GM23338 (cell line): ENCODE data around the gene HSPA14. TPM values are rescaled to one million over a fixed set of nuclear protein-coding genes. Genes with fewer than 3 reads are reported as not detected.
"Not testable (repeated sequence)": the region's sequence is repeated elsewhere in the genome, so short reads cannot be mapped to it uniquely, and the experiment has no call there.

Experiments
- ATAC-seq: fragments of 200-7000 bp; cut with Tn5 transposase; 3 replicates; pipeline ENCODE4 v1.9.1; 2020
- DNase-seq: peaks from one replicate; pipeline ENCODE4 v3.0.0-alpha.2; 2015; ENCODE audit warnings: low spot score
- H2AFZ ChIP-seq: fragments of 200-600 bp; sonication (generic); 2 replicates; pipeline ENCODE4 v1.8.0; 2016; ENCODE audit warnings: antibody characterized with exemption, mild to moderate bottlenecking, moderate library complexity
- H3F3A ChIP-seq: fragments of 200-600 bp; sonication (generic); replicated peaks from 2 replicates; pipeline ENCODE4 v1.8.0; 2017; ENCODE audit warnings: antibody characterized with exemption, mixed run types, low read depth
- H3K27ac ChIP-seq: fragments of 200-600 bp; sonication (generic); 2 replicates; pipeline ENCODE4 v1.6.1; 2016; ENCODE audit warnings: low read depth
- H3K27me3 ChIP-seq: fragments of 200-600 bp; sonication (generic); 2 replicates; pipeline ENCODE4 v1.8.0; 2016; ENCODE audit warnings: mild to moderate bottlenecking, mixed run types, moderate library complexity; ENCODE audit not compliant: insufficient read depth
- H3K36me3 ChIP-seq: fragments of 200-600 bp; sonication (generic); 2 replicates; pipeline ENCODE4 v1.8.0; 2016; ENCODE audit warnings: mild to moderate bottlenecking; ENCODE audit not compliant: insufficient read depth
- H3K4me1 ChIP-seq: fragments of 200-600 bp; sonication (generic); 2 replicates; pipeline ENCODE4 v1.8.0; 2016; ENCODE audit warnings: mild to moderate bottlenecking, moderate library complexity; ENCODE audit not compliant: insufficient read depth
- H3K4me2 ChIP-seq: fragments of 200-600 bp; sonication (generic); 2 replicates; pipeline ENCODE4 v1.7.1; 2017; ENCODE audit warnings: mixed run types
- H3K4me3 ChIP-seq: fragments of 200-600 bp; sonication (generic); 2 replicates; pipeline ENCODE4 v1.6.1; 2016; ENCODE audit warnings: mixed run types
- H3K79me2 ChIP-seq: fragments of 200-600 bp; sonication (generic); replicated peaks from 2 replicates; pipeline ENCODE4 v1.8.0; 2017; ENCODE audit warnings: mild to moderate bottlenecking; ENCODE audit not compliant: insufficient read depth
- H3K9me2 ChIP-seq: fragments of 200-600 bp; sonication (generic); 2 replicates; pipeline ENCODE4 v1.8.0; 2017; ENCODE audit not compliant: insufficient read depth
- H4K20me1 ChIP-seq: fragments of 200-600 bp; sonication (generic); replicated peaks from 2 replicates; pipeline ENCODE4 v1.8.0; 2017; ENCODE audit warnings: mild to moderate bottlenecking; ENCODE audit not compliant: insufficient read depth
- H3K27ac Mint-ChIP-seq: 2 replicates; pipeline ENCODE4 v1.8.0; 2020; ENCODE audit warnings: inconsistent platforms, mild to moderate bottlenecking, moderate library complexity, mixed read lengths
- H3K27me3 Mint-ChIP-seq: 3 replicates; pipeline ENCODE4 v1.8.0; 2022; ENCODE audit warnings: low read depth, mild to moderate bottlenecking, moderate library complexity, mixed read lengths, inconsistent platforms; ENCODE audit not compliant: insufficient read depth, poor library complexity
- H3K36me3 Mint-ChIP-seq: 3 replicates; pipeline ENCODE4 v1.8.0; 2021; ENCODE audit warnings: low read depth, mild to moderate bottlenecking, inconsistent platforms, moderate library complexity, mixed read lengths
- H3K4me1 Mint-ChIP-seq: 3 replicates; pipeline ENCODE4 v1.8.0; 2020; ENCODE audit warnings: mild to moderate bottlenecking, inconsistent platforms, mixed read lengths
- H3K4me3 Mint-ChIP-seq: 3 replicates; pipeline ENCODE4 v1.8.0; 2021; ENCODE audit warnings: moderate library complexity, mild to moderate bottlenecking, inconsistent platforms, mixed read lengths
- H3K9me3 Mint-ChIP-seq: 3 replicates; pipeline ENCODE4 v1.8.0; 2020; ENCODE audit warnings: moderate library complexity, mild to moderate bottlenecking, inconsistent platforms, mixed read lengths
- EZH2 ChIP-seq: fragments of 200-600 bp; sonication (generic); IDR thresholded peaks from one replicate; pipeline ENCODE4 v1.8.0; 2017; ENCODE audit warnings: antibody characterized with exemption, mild to moderate bottlenecking, low read depth; ENCODE audit not compliant: unreplicated experiment
- JUNB ChIP-seq: IDR thresholded peaks from one replicate; pipeline ENCODE4 v1.6.1; 2016; ENCODE audit warnings: antibody characterized with exemption; ENCODE audit not compliant: unreplicated experiment
- NANOG ChIP-seq: IDR thresholded peaks from 2 replicates; pipeline ENCODE4 v1.6.1; 2016; ENCODE audit warnings: antibody characterized with exemption, borderline replicate concordance
- STAT1 ChIP-seq: IDR thresholded peaks from one replicate; pipeline ENCODE4 v1.6.1; 2016; ENCODE audit warnings: antibody characterized with exemption; ENCODE audit not compliant: unreplicated experiment
- polyA plus RNA-seq: library from polyadenylated mRNA; unstranded; fragments of >200 nt; fragmentation: Nextera tagmentation; extraction: Ambion mirVana; gene quantifications from 2 replicates; pipeline ENCODE4 v1.2.1, GENCODE V29; 2016
- total RNA-seq: library from RNA; depleted of rRNA; stranded (reverse); fragments of >200 nt; shearing (Covaris generic); gene quantifications from 2 replicates; pipeline ENCODE4 v1.2.3, GENCODE V29; 2014
- TF ChIP-seq, protein P1 (sequence below): fragments of 250-450 bp; sonication (Bioruptor Pico); IDR thresholded peaks from 2 replicates; pipeline ENCODE4 v1.5.0; 2020; ENCODE audit warnings: mild to moderate bottlenecking, moderate library complexity
- TF ChIP-seq, protein P2 (sequence below), 2 experiments: fragments of 200-600 bp in 1 of 2; sonication (generic) in 1 of 2; conservative IDR thresholded peaks; 2 replicates each; pipeline versions ENCODE4 v1.5.1 to v1.6.1; 2016 to 2017; ENCODE audit warnings: antibody characterized with exemption in 2 of 2, low read depth in 2 of 2, mild to moderate bottlenecking in 2 of 2, moderate library complexity in 1 of 2
- TF ChIP-seq, protein P3 (sequence below): IDR thresholded peaks from 2 replicates; pipeline ENCODE4 v1.6.1; 2016; ENCODE audit warnings: antibody characterized with exemption

Gene HSPA14
- total and polyA plus RNA-seq, 2 experiments from 2014 or later, result 32.4 to 46.5 TPM

DNA sequence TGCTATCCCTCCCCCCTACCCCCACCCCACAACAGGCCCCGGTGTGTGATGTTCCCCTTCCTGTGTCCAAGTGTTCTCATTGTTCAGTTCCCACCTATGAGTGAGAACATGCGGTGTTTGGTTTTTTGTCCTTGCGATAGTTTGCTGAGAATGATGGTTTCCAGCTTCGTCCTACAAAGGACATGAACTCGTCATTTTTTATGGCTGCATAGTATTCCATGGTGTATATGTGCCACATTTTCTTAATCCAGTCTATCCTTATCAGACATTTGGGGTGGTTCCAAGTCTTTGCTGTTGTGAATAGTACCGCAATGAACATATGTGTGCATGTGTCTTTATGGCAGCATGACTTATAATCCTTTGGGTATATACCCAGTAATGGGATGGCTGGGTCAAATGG is 26.4 kb downstream of the HSPA14 start:
- H3K27me3 ChIP-seq, DNase-seq, H3K4me1 ChIP-seq, H3K9me2 ChIP-seq, H3K27ac ChIP-seq, H4K20me1 ChIP-seq, H3K9me3 Mint-ChIP-seq, H3F3A ChIP-seq, ATAC-seq, H3K4me3 ChIP-seq, H3K4me1 Mint-ChIP-seq, H3K4me2 ChIP-seq, H3K27me3 Mint-ChIP-seq, H3K27ac Mint-ChIP-seq, H3K4me3 Mint-ChIP-seq, H2AFZ ChIP-seq, H3K79me2 ChIP-seq: not testable (repeated sequence)
- peaks cover 13% of the 10 kb centered on the region for H3K36me3 ChIP-seq
- H3K36me3 Mint-ChIP-seq, result peaks cover 51% of the 10 kb centered on the region

DNA sequence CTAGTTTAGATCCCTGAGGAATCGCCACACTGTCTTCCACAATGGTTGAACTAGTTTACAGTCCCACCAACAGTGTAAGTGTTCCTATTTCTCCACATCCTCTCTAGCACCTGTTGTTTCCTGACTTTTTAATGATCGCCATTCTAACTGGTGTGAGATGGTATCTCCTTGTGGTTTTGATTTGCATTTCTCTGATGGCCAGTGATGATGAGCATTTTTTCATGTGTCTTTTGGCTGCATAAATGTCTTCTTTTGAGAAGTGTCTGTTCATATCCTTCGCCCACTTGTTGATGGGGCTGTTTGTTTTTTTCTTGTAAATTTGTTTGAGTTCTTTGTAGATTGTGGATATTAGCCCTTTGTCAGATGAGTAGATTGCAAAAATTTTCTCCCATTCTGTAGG is 26.8 kb downstream of the HSPA14 start:
- H3K36me3 ChIP-seq, result peaks cover 14% of the 10 kb centered on the region
- not testable (repeated sequence) for H3K9me3 Mint-ChIP-seq, H3K27ac ChIP-seq, H3K4me1 Mint-ChIP-seq, H3K9me2 ChIP-seq, H2AFZ ChIP-seq, H3K4me2 ChIP-seq, H3F3A ChIP-seq, H3K27me3 ChIP-seq, H3K4me1 ChIP-seq, DNase-seq, H3K27ac Mint-ChIP-seq, H3K4me3 Mint-ChIP-seq, H4K20me1 ChIP-seq, ATAC-seq, H3K4me3 ChIP-seq, H3K27me3 Mint-ChIP-seq, H3K79me2 ChIP-seq
- peaks cover 54% of the 10 kb centered on the region for H3K36me3 Mint-ChIP-seq

DNA sequence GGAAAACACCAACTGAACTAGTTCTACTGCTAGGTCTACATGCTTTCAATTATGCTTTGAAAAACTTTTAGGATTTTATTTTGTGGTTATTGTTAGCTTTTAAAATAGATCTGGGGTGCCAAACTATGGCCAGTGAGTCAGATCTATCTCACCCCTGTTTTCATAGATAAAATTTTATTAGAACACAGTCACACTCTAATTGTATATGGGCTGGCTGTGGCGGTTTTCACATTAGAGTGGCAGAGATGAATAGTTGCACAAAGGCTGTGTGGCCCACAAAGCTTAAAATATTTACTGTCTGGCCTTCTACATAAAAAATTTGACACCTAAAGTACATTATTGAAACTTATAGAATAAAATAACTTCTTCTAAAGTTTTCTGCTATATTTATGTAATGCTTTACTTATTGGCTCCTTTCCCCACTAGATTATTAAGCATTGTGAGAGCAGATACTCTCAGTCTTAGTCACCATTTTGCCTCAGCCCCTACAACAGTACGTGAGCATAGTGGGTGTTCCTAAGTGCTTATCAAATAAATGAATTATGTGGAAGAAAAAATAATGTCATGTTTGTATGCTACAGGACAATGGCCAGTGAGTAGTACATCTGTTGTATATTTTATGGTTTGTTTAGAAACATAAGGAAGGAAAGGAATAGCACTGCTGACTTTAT is 35.1 kb downstream of the HSPA14 start:
- H3K9me3 Mint-ChIP-seq, result no peaks in the 10 kb centered on the region
- Histone ChIP-seq H2AFZ (no peak overlapping the region), H3K4me1 (peaks cover 18% of the 10 kb centered on the region), H3K79me2 (peaks cover 10% of the 10 kb centered on the region), H3F3A (no peaks in the 10 kb centered on the region), H3K9me2 (no peaks in the 10 kb centered on the region), H3K4me2 (no peak overlapping the region), H3K36me3 (peaks cover 14% of the 10 kb centered on the region), H3K27me3 (no peaks in the 10 kb centered on the region), H4K20me1 (no peaks in the 10 kb centered on the region; the same call in 1 of the 2 replicates), H3K4me3 (no peak overlapping the region), H3K27ac (no peak overlapping the region)
- no peak for DNase-seq
- peaks cover 15% of the 10 kb centered on the region for H3K4me1 Mint-ChIP-seq
- no peak for ATAC-seq
- H3K27me3 Mint-ChIP-seq, result no peaks in the 10 kb centered on the region
- no peak overlapping the region for H3K27ac Mint-ChIP-seq
- peaks cover 24% of the 10 kb centered on the region for H3K36me3 Mint-ChIP-seq
- no peak overlapping the region for H3K4me3 Mint-ChIP-seq
- TF ChIP-seq, protein P1, sequence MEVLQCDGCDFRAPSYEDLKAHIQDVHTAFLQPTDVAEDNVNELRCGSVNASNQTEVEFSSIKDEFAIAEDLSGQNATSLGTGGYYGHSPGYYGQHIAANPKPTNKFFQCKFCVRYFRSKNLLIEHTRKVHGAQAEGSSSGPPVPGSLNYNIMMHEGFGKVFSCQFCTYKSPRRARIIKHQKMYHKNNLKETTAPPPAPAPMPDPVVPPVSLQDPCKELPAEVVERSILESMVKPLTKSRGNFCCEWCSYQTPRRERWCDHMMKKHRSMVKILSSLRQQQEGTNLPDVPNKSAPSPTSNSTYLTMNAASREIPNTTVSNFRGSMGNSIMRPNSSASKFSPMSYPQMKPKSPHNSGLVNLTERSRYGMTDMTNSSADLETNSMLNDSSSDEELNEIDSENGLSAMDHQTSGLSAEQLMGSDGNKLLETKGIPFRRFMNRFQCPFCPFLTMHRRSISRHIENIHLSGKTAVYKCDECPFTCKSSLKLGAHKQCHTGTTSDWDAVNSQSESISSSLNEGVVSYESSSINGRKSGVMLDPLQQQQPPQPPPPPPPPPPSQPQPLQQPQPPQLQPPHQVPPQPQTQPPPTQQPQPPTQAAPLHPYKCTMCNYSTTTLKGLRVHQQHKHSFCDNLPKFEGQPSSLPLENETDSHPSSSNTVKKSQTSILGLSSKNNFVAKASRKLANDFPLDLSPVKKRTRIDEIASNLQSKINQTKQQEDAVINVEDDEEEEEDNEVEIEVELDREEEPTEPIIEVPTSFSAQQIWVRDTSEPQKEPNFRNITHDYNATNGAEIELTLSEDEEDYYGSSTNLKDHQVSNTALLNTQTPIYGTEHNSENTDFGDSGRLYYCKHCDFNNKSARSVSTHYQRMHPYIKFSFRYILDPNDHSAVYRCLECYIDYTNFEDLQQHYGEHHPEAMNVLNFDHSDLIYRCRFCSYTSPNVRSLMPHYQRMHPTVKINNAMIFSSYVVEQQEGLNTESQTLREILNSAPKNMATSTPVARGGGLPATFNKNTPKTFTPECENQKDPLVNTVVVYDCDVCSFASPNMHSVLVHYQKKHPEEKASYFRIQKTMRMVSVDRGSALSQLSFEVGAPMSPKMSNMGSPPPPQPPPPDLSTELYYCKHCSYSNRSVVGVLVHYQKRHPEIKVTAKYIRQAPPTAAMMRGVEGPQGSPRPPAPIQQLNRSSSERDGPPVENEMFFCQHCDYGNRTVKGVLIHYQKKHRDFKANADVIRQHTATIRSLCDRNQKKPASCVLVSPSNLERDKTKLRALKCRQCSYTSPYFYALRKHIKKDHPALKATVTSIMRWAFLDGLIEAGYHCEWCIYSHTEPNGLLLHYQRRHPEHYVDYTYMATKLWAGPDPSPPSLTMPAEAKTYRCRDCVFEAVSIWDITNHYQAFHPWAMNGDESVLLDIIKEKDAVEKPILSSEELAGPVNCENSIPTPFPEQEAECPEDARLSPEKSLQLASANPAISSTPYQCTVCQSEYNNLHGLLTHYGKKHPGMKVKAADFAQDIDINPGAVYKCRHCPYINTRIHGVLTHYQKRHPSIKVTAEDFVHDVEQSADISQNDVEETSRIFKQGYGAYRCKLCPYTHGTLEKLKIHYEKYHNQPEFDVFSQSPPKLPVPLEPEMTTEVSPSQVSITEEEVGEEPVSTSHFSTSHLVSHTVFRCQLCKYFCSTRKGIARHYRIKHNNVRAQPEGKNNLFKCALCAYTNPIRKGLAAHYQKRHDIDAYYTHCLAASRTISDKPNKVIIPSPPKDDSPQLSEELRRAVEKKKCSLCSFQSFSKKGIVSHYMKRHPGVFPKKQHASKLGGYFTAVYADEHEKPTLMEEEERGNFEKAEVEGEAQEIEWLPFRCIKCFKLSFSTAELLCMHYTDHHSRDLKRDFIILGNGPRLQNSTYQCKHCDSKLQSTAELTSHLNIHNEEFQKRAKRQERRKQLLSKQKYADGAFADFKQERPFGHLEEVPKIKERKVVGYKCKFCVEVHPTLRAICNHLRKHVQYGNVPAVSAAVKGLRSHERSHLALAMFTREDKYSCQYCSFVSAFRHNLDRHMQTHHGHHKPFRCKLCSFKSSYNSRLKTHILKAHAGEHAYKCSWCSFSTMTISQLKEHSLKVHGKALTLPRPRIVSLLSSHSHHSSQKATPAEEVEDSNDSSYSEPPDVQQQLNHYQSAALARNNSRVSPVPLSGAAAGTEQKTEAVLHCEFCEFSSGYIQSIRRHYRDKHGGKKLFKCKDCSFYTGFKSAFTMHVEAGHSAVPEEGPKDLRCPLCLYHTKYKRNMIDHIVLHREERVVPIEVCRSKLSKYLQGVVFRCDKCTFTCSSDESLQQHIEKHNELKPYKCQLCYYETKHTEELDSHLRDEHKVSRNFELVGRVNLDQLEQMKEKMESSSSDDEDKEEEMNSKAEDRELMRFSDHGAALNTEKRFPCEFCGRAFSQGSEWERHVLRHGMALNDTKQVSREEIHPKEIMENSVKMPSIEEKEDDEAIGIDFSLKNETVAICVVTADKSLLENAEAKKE (CRISPR knock-in tag), result no peak
- TF ChIP-seq, protein P2, sequence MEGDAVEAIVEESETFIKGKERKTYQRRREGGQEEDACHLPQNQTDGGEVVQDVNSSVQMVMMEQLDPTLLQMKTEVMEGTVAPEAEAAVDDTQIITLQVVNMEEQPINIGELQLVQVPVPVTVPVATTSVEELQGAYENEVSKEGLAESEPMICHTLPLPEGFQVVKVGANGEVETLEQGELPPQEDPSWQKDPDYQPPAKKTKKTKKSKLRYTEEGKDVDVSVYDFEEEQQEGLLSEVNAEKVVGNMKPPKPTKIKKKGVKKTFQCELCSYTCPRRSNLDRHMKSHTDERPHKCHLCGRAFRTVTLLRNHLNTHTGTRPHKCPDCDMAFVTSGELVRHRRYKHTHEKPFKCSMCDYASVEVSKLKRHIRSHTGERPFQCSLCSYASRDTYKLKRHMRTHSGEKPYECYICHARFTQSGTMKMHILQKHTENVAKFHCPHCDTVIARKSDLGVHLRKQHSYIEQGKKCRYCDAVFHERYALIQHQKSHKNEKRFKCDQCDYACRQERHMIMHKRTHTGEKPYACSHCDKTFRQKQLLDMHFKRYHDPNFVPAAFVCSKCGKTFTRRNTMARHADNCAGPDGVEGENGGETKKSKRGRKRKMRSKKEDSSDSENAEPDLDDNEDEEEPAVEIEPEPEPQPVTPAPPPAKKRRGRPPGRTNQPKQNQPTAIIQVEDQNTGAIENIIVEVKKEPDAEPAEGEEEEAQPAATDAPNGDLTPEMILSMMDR (conservative IDR thresholded peaks at IDR 0.05; ENCODE audit: low read depth in 2 of 2), result no peak
- TF ChIP-seq NANOG (no peak), EZH2 (no peak), JUNB (no peak), STAT1 (no peak)
- TF ChIP-seq, protein P3, sequence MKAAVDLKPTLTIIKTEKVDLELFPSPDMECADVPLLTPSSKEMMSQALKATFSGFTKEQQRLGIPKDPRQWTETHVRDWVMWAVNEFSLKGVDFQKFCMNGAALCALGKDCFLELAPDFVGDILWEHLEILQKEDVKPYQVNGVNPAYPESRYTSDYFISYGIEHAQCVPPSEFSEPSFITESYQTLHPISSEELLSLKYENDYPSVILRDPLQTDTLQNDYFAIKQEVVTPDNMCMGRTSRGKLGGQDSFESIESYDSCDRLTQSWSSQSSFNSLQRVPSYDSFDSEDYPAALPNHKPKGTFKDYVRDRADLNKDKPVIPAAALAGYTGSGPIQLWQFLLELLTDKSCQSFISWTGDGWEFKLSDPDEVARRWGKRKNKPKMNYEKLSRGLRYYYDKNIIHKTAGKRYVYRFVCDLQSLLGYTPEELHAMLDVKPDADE, result no peak
